ENCODE data around the gene TFAP2C. TPM values are rescaled to one million over a fixed set of nuclear protein-coding genes. Genes with fewer than 3 reads are reported as not detected.
A peak's percentile ranks its signal among the peaks of the same experiment; 100 is the strongest.
"Not testable (repeated sequence)": the region's sequence is repeated elsewhere in the genome, so short reads cannot be mapped to it uniquely, and the experiment has no call there.

TFAP2C gene
- total RNA-seq, 1 donor from 2014 or later = 92.9 TPM

- peak overlapping the region; percentile 86 for H3K27ac Mint-ChIP-seq (ENCODE audit: unreplicated experiment)
Observed at GRCh38 chr20:56637576-56637975, 8.5 kb downstream of the TFAP2C start.

GRCh38 chr20:56646599-56646998 is 17.5 kb downstream of the TFAP2C start:
- no peaks in the 10 kb centered on the region for H3K9me3 Mint-ChIP-seq (ENCODE audit: unreplicated experiment)
- no peak for DNase-seq (ENCODE audit: extremely low spot score, unreplicated experiment)
- H3K27ac Mint-ChIP-seq (ENCODE audit: unreplicated experiment) = peak overlapping the region; percentile 8
- H3K4me3 Mint-ChIP-seq (ENCODE audit: unreplicated experiment) = no peak overlapping the region
- no peak for TF ChIP-seq CTCF (IDR thresholded peaks at IDR 0.05)
- peaks cover 13% of the 10 kb centered on the region for H3K4me1 Mint-ChIP-seq (ENCODE audit: unreplicated experiment)
- peaks cover 35% of the 10 kb centered on the region for H3K36me3 Mint-ChIP-seq (ENCODE audit: unreplicated experiment)
- no peaks in the 10 kb centered on the region for H3K27me3 Mint-ChIP-seq (ENCODE audit: unreplicated experiment)

More at GRCh38 chr20:56637576-56637975, 8.5 kb downstream of the TFAP2C start:
- Mint-ChIP-seq H3K36me3 (ENCODE audit: unreplicated experiment) (peaks cover 88% of the 10 kb centered on the region), H3K4me3 (ENCODE audit: unreplicated experiment) (no peak overlapping the region), H3K9me3 (ENCODE audit: unreplicated experiment) (no peaks in the 10 kb centered on the region), H3K27me3 (ENCODE audit: unreplicated experiment) (no peaks in the 10 kb centered on the region), H3K4me1 (ENCODE audit: unreplicated experiment) (peaks cover 73% of the 10 kb centered on the region)
- TF ChIP-seq CTCF (IDR thresholded peaks at IDR 0.05) = no peak
- DNase-seq (ENCODE audit: extremely low spot score, unreplicated experiment) = no peak

- Mint-ChIP-seq H3K4me3 (ENCODE audit: unreplicated experiment) (no peak overlapping the region), H3K27ac (ENCODE audit: unreplicated experiment) (no peak overlapping the region), H3K9me3 (ENCODE audit: unreplicated experiment) (no peaks in the 10 kb centered on the region), H3K27me3 (ENCODE audit: unreplicated experiment) (no peaks in the 10 kb centered on the region), H3K4me1 (ENCODE audit: unreplicated experiment) (peaks cover 14% of the 10 kb centered on the region), H3K36me3 (ENCODE audit: unreplicated experiment) (peaks cover 5% of the 10 kb centered on the region)
- no peak for TF ChIP-seq CTCF (IDR thresholded peaks at IDR 0.05)
- no peak for DNase-seq (ENCODE audit: extremely low spot score, unreplicated experiment)
Observed at GRCh38 chr20:56653211-56653610, 24.1 kb downstream of the TFAP2C start.

GRCh38 chr20:56656632-56657031 is 27.5 kb downstream of the TFAP2C start:
- peaks cover 2% of the 10 kb centered on the region for H3K36me3 Mint-ChIP-seq (ENCODE audit: unreplicated experiment)
- DNase-seq (ENCODE audit: extremely low spot score, unreplicated experiment) = no peak
- no peak overlapping the region for H3K27ac Mint-ChIP-seq (ENCODE audit: unreplicated experiment)
- peaks cover 7% of the 10 kb centered on the region for H3K4me1 Mint-ChIP-seq (ENCODE audit: unreplicated experiment)
- no peak overlapping the region for H3K4me3 Mint-ChIP-seq (ENCODE audit: unreplicated experiment)
- no peaks in the 10 kb centered on the region for H3K9me3 Mint-ChIP-seq (ENCODE audit: unreplicated experiment)
- no peaks in the 10 kb centered on the region for H3K27me3 Mint-ChIP-seq (ENCODE audit: unreplicated experiment)
- TF ChIP-seq CTCF (IDR thresholded peaks at IDR 0.05) = no peak

- Mint-ChIP-seq H3K27ac (ENCODE audit: unreplicated experiment) (no peak overlapping the region), H3K27me3 (ENCODE audit: unreplicated experiment) (no peaks in the 10 kb centered on the region), H3K4me3 (ENCODE audit: unreplicated experiment) (no peak overlapping the region), H3K36me3 (ENCODE audit: unreplicated experiment) (peaks cover 2% of the 10 kb centered on the region), H3K4me1 (ENCODE audit: unreplicated experiment) (no peaks in the 10 kb centered on the region), H3K9me3 (ENCODE audit: unreplicated experiment) (no peaks in the 10 kb centered on the region)
- no peak for DNase-seq (ENCODE audit: extremely low spot score, unreplicated experiment)
- TF ChIP-seq CTCF (IDR thresholded peaks at IDR 0.05) = no peak
Observed at GRCh38 chr20:56657879-56658278, 28.8 kb downstream of the TFAP2C start.

- not testable (repeated sequence) for H3K27ac Mint-ChIP-seq (ENCODE audit: unreplicated experiment); H3K4me3 Mint-ChIP-seq (ENCODE audit: unreplicated experiment); H3K9me3 Mint-ChIP-seq (ENCODE audit: unreplicated experiment); H3K27me3 Mint-ChIP-seq (ENCODE audit: unreplicated experiment); H3K4me1 Mint-ChIP-seq (ENCODE audit: unreplicated experiment); H3K36me3 Mint-ChIP-seq (ENCODE audit: unreplicated experiment); DNase-seq (ENCODE audit: extremely low spot score, unreplicated experiment)
Observed at GRCh38 chr20:56658341-56658947, 29.3 kb downstream of the TFAP2C start.

Data from osteocyte (in vitro differentiated cells).